HG02870 (cell line): ENCODE data around the gene LRRC37A3.
"Not testable (repeated sequence)": the region's sequence is repeated elsewhere in the genome, so short reads cannot be mapped to it uniquely, and the experiment has no call there.

Experiments used
- ATAC-seq: cut with Tn5 transposase; IDR thresholded peaks from one replicate; pipeline ENCODE4 v1.9.1; 2021; ENCODE audit warnings: mild to moderate bottlenecking, moderate library complexity; ENCODE audit not compliant: unreplicated experiment

LRRC37A3 gene

DNA sequence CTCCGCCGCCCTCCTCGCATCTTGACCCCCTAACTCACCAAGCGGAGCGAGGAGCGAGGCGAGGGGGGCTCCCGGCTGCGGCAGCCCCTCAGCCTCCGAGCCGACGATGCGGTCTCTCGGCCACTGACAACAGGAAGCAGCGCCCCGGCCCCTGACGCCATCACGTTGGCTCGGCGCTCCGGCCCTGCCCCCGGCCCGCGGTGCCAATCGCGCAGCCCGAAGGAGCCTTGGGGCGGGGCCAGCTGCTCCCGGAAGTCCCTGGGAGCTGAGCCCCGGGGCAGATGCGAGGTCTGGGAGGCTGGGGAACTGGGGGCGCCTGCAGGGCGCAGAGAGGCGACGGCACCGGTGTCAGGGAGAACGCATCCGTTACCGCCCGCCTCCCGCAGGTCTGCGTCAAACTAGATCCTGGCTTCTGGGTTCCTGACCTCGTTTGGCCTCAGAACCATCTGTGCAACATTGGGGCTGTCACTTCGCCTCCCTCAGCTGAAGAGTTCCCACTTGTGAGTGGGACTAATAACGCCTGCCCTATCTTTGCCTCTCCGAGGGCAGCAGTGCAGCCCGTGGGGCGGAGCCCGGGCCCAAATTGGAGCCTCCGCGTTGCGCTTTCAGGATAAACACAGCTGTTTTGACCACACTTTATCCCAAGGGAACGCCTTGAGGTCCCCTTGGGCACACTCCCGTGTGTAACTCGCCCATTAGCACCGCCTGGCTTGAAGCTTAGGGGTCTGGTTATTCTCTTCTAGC, 82.1 kb downstream of the LRRC37A3 start:
- peak; percentile 84 for ATAC-seq

DNA sequence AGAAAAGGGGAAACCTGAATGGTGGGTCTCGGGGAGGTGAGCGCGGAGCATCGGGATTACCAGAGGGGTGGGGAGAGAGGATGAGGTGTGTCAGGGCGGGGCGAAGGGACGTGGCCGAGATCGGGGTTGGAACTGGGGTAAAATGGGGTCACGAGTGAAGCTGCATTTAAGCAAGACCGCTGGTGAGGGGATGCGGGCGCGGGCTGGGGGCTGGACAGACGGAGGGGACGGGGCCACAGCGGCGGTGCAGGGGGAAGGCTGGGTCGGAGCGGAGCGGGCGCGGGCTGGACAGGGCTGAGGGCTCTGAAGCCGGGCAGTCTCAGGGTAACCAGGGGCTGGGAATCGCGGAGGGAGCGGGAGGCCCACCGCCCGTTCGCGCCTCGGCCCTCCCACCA, 82.7 kb downstream of the LRRC37A3 start:
- peak; percentile 27 for ATAC-seq

GRCh38 chr17:64834060-64834459, 85.2 kb downstream of the LRRC37A3 start:
- ATAC-seq, result not testable (repeated sequence)

DNA sequence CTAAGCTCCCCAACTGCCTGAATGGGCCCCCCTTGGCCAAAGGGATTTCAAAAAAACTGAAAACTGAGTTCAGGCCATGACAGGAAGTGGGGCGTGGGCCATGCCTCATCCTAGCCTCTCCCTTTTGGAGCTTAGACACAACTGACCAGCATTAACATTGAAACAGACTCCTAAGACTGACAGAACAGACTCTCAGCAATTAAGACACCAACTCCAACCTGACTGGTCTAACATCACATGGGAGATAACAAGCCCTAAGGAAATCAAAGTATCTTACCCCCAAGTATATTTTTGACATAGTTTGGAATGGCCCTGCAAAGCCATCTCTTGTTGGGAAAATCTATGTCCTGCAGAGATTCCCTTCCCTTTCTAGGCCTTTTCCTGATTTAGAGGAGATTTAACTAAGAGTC, 88.6 kb downstream of the LRRC37A3 start:
- ATAC-seq, result not testable (repeated sequence)

GRCh38 chr17:64829824-64830630, 89.3 kb downstream of the LRRC37A3 start:
- ATAC-seq, result not testable (repeated sequence)

DNA sequence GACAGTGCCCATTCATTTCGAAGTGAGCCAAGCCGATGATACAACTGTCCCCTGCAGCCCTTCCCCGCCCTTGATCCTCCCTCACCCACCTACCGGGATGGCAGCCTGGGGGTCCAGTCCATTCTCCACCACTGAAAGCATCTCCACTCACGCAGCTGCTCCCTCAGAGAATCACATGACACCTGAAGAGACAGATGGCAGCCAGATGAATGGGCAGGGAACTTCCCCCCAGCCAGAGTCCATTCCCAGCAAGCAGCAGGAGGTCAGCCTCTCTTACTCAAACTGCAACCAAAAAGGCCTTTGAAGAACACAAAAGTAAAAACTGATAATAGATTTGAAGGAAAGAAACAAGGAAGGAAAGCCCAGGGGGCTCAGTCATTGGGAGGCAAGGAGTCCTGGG, 90.2 kb downstream of the LRRC37A3 start:
- ATAC-seq, result not testable (repeated sequence)

DNA sequence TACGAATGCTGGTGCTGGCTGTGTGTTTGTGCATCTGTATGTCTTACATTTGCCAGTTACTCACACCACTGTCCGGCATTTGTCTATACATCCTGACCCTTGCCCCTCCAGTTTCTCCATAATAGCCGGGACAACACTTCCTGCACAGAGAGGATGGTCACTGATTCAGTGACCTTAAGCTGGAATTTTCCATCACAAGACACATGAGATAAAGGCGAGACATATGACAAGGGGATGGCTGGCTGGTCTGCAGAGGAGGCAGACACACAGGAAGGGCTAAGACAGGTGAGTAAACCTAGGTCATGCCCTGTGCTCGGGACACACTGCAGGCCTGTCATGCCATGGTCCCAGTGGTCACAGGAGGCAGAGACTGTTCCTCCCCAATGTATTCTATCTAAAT, 100.4 kb downstream of the LRRC37A3 start:
- ATAC-seq, result not testable (repeated sequence)

DNA sequence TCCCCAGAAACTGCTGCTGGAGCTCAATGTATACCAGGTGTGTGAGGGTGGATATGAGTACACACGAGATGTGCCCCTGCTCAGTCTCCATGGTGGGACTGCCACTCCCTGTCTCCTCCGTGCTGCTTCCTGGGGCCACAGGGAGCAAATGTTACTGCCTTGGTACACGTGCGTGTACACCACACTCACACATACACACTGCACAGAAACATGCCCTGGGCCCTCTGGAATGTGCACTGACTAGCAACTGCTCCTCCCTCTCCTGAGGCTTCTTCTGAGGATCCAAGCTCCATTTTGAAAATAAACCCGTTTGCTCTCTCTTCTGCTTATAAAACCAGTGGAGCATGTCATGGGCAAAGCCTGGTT, 103.5 kb downstream of the LRRC37A3 start:
- not testable (repeated sequence) for ATAC-seq

GRCh38 chr17:64814993-64815832, 104.1 kb downstream of the LRRC37A3 start:
- ATAC-seq, result not testable (repeated sequence)

GRCh38 chr17:64808178-64808977, 110.9 kb downstream of the LRRC37A3 start:
- peak; percentile 70 for ATAC-seq
